ENCODE measurements around the gene PDZD4. TPM values are rescaled to one million over a fixed set of nuclear protein-coding genes. Genes with fewer than 3 reads are reported as not detected.

PDZD4 gene
- total and polyA plus RNA-seq, 9 of the 15 experiments (the other 6 are each of a cell fraction or from before 2014, with no cell fraction given): 0.05 to 0.38 (median 0.07) TPM; not detected in 5

GRCh38 chrX:153772316-153773217, 57.8 kb downstream of the PDZD4 start:
- H3K27me3 ChIP-seq (ENCODE audit: control insufficient read depth in 2 of 2, insufficient read depth in 2 of 2, low read length in 2 of 2): no peaks in the 10 kb centered on the region
- intact Hi-C loops (cut with micrococcal nuclease): no loop called here
- no peak overlapping the region for H3K4me3 ChIP-seq
- WGBS (ENCODE audit: insufficient coverage, low coverage, missing lambda C conversion rate): 50% methylated on average over 15 of the region's 21 CpGs
- POLR2A ChIA-PET: interaction anchor here (0.6 to 0.8 kb wide), 2 partner anchors 10 to 199 kb away, joined by 4 read pairs; no protein-coding TSS in a partner anchor
- H3K9ac ChIP-seq (ENCODE audit: insufficient read depth in 1 of 2, low read depth in 2 of 2, low read length in 2 of 2): peak overlapping the region in 1 of 2 experiments; percentile 76; a peak in 2 of 4 replicates
- H3K27ac ChIP-seq (ENCODE audit: extremely low read depth, low read depth, low read length): no peak overlapping the region
- ATAC-seq (no peak), FAIRE-seq (no peak), DNase-seq (ENCODE audit: extremely low read depth in 1 of 4, low spot score in 3 of 4) (no peak)
- peaks cover 4% of the 10 kb centered on the region for H3K9me1 ChIP-seq (ENCODE audit: control insufficient read depth, insufficient read depth, low read length)
- peaks cover 8 to 89% of the 10 kb centered on the region in 2 experiments; a peak in 4 of 5 replicates for H3K4me1 ChIP-seq (replicated peaks in 1 of 2; ENCODE audit: control insufficient read depth in 2 of 2, insufficient read depth in 2 of 2, low read length in 2 of 2)
- CTCF ChIA-PET (ENCODE audit: low intra/inter-chr PET ratio): no interaction called here
- no peak overlapping the region for H2AFZ ChIP-seq (ENCODE audit: low read depth, low read length)
- H3K36me3 ChIP-seq (ENCODE audit: control insufficient read depth, insufficient read depth, low read length): no peaks in the 10 kb centered on the region
- no peaks in the 10 kb centered on the region for H3K79me2 ChIP-seq (ENCODE audit: control insufficient read depth, insufficient read depth, low read length)
- no peak overlapping the region for H3K4me2 ChIP-seq (ENCODE audit: insufficient read depth, low read length)
- H3K9me3 ChIP-seq (replicated peaks; ENCODE audit: control insufficient read depth, insufficient read depth, low read depth, low read length): no peaks in the 10 kb centered on the region
- H4K20me1 ChIP-seq (replicated peaks; ENCODE audit: control insufficient read depth, insufficient read depth, low read length): no peaks in the 10 kb centered on the region
- BruUV-seq (replicated peaks): no TSS peak
- in situ Hi-C loops (cut with MboI): no loop called here
- TF ChIP-seq CHD1 (IDR thresholded peaks at IDR 0.05; ENCODE audit: low read length): no peak
- TF ChIP-seq ZNF518B (CRISPR knock-in tag; IDR thresholded peaks at IDR 0.05): no peak
- no peak for TF ChIP-seq MECOM (CRISPR knock-in tag; IDR thresholded peaks at IDR 0.05)
- TF ChIP-seq BCOR (IDR thresholded peaks at IDR 0.05): no peak
- no peak for TF ChIP-seq SP1 (CRISPR knock-in tag; IDR thresholded peaks at IDR 0.05)
- TF ChIP-seq ZNF589 (CRISPR knock-in tag; IDR thresholded peaks at IDR 0.05; ENCODE audit: low read depth): no peak
- no peak for TF ChIP-seq TBL1XR1 (IDR thresholded peaks at IDR 0.05; ENCODE audit: low read length in 2 of 2)
- TF ChIP-seq ZNF239 (CRISPR knock-in tag; IDR thresholded peaks at IDR 0.05): no peak
- no peak for TF ChIP-seq ZNF140 (CRISPR knock-in tag; IDR thresholded peaks at IDR 0.05)
- TF ChIP-seq ZNF830 (CRISPR knock-in tag; IDR thresholded peaks at IDR 0.05): no peak
- TF ChIP-seq BHLHE40 (IDR thresholded peaks at IDR 0.05; ENCODE audit: low read length): no peak
- TF ChIP-seq NELFE (IDR thresholded peaks at IDR 0.05; ENCODE audit: insufficient read depth, insufficient read length): no peak
- TF ChIP-seq TSC22D4 (tag; IDR thresholded peaks at IDR 0.05): no peak
- no peak for TF ChIP-seq ARID3A (IDR thresholded peaks at IDR 0.05; ENCODE audit: borderline replicate concordance, low read depth, low read length)
- no peak for TF ChIP-seq NFATC3 (IDR thresholded peaks at IDR 0.05)

Data from K562 (cell line).